HG03354 (cell line): ENCODE data around the gene FOXG1.

Experiments
- ATAC-seq: cut with Tn5 transposase; IDR thresholded peaks from one replicate; pipeline ENCODE4 v1.9.1; 2021; ENCODE audit warnings: mild to moderate bottlenecking; ENCODE audit not compliant: unreplicated experiment, poor library complexity, severe bottlenecking

Gene FOXG1

GRCh38 chr14:28760431-28760996 is 6.1 kb upstream of the FOXG1 start:
- no peak for ATAC-seq

GRCh38 chr14:28761438-28762291 is 4.9 kb upstream of the FOXG1 start:
- ATAC-seq: no peak

- no peak for ATAC-seq
Observed at GRCh38 chr14:28762303-28762954, 4.2 kb upstream of the FOXG1 start.

- ATAC-seq: no peak
Observed at GRCh38 chr14:28762955-28763326, 3.6 kb upstream of the FOXG1 start.

- ATAC-seq: no peak
Observed at GRCh38 chr14:28763751-28764256, 2.8 kb upstream of the FOXG1 start.

- ATAC-seq: no peak
Observed at GRCh38 chr14:28764257-28765160, 2.1 kb upstream of the FOXG1 start.

GRCh38 chr14:28765169-28765830 is 1.3 kb upstream of the FOXG1 start:
- no peak for ATAC-seq

- peak; percentile 26 for ATAC-seq
Observed at GRCh38 chr14:28765831-28766468, 637 bp upstream of the FOXG1 start.

- no peak for ATAC-seq
Observed at GRCh38 chr14:28767030-28767852, 654 bp downstream of the FOXG1 start.

- no peak for ATAC-seq
Observed at GRCh38 chr14:28767853-28768741, 1.5 kb downstream of the FOXG1 start.

- ATAC-seq: no peak
Observed at GRCh38 chr14:28769276-28769880, 2.8 kb downstream of the FOXG1 start.

- ATAC-seq: no peak
Observed at GRCh38 chr14:28770061-28770460, 3.5 kb downstream of the FOXG1 start.

- ATAC-seq: no peak
Observed at GRCh38 chr14:28770630-28771029, 4.0 kb downstream of the FOXG1 start.

- ATAC-seq: no peak
Observed at GRCh38 chr14:28771168-28771567, 4.6 kb downstream of the FOXG1 start.

GRCh38 chr14:28772613-28773012 is 6.0 kb downstream of the FOXG1 start:
- no peak for ATAC-seq

- ATAC-seq: no peak
Observed at GRCh38 chr14:28773176-28773575, 6.6 kb downstream of the FOXG1 start.
